T-cell (primary cell): ENCODE measurements around the gene KRT4. TPM values are rescaled to one million over a fixed set of nuclear protein-coding genes. Genes with fewer than 3 reads are reported as not detected.

ENCODE experiments used
- ATAC-seq, 4 experiments: fragments of 200-7000 bp in 3 of 4; fragments of 150-1000 bp in 1 of 4; cut with Tn5 transposase; replicated peaks in 1 of 4; 1 replicate in 3 of 4; 2 replicates in 1 of 4; pipeline ENCODE4 v1.10.0; 2021; ENCODE audit warnings: moderate library complexity in 3 of 4, mild to moderate bottlenecking in 2 of 4, moderate number of reproducible peaks in 1 of 4
- CTCF ChIA-PET, 2 donors: fragments of 300-600 bp; sonication (Branson Sonifier 250); formaldehyde crosslinking; loops; one replicate each; lab custom pipeline; 2022; ENCODE audit warnings: antibody characterized with exemption in 2 of 2; lab: Charles Lee
- POLR2A ChIA-PET, 2 donors: fragments of 300-600 bp; sonication (Branson Sonifier 250); formaldehyde crosslinking; loops; one replicate each; lab custom pipeline; 2022; ENCODE audit warnings: antibody characterized with exemption in 2 of 2; lab: Charles Lee
- DNase-seq, 35 experiments: peaks; one replicate each; pipeline versions ENCODE4 v3.0.0 to v3.0.0-alpha.2; 2013 to 2023
- H3K27ac ChIP-seq: one replicate; pipeline ENCODE4 v1.5.1; 2013; ENCODE audit warnings: low read length
- H3K27me3 ChIP-seq, 2 experiments: replicated peaks in 1 of 2; 1 replicate in 1 of 2; 2 replicates in 1 of 2; pipeline versions ENCODE4 v1.6.1 to v1.7.0; 2013; ENCODE audit warnings: low read length in 1 of 2, mixed read lengths in 1 of 2; ENCODE audit not compliant: control insufficient read depth in 2 of 2, insufficient read depth in 2 of 2; ENCODE audit errors: extremely low read depth in 1 of 2
- H3K36me3 ChIP-seq, 2 donors: 1 replicate in 1 of 2; 2 replicates in 1 of 2; pipeline versions ENCODE4 v1.6.1 to v1.7.0; 2013; ENCODE audit warnings: low read length in 1 of 2; ENCODE audit not compliant: control insufficient read depth in 2 of 2, insufficient read depth in 1 of 2; ENCODE audit errors: extremely low read depth in 1 of 2
- H3K4me1 ChIP-seq, 2 experiments: 1 replicate in 1 of 2; 2 replicates in 1 of 2; pipeline versions ENCODE4 v1.6.1 to v1.7.0; 2013; ENCODE audit warnings: low read length in 2 of 2, mixed read lengths in 1 of 2; ENCODE audit not compliant: insufficient read depth in 2 of 2, control insufficient read depth in 1 of 2; ENCODE audit errors: extremely low read depth in 1 of 2
- H3K4me3 ChIP-seq, 2 donors: 1 replicate in 1 of 2; 2 replicates in 1 of 2; pipeline versions ENCODE4 v1.5.1 to v1.7.0; 2013; ENCODE audit warnings: mild to moderate bottlenecking in 2 of 2, low read length in 1 of 2, moderate library complexity in 1 of 2; ENCODE audit not compliant: control insufficient read depth in 1 of 2; ENCODE audit errors: extremely low read depth in 1 of 2
- H3K9me3 ChIP-seq: 2 replicates; pipeline ENCODE4 v1.7.0; 2013
- H3K27ac Mint-ChIP-seq, 2 donors: one replicate each; pipeline ENCODE4 v1.8.0; 2020 to 2021; ENCODE audit warnings: mild to moderate bottlenecking in 2 of 2, mixed read lengths in 2 of 2
- H3K27me3 Mint-ChIP-seq, 2 donors: one replicate each; pipeline ENCODE4 v1.8.0; 2021 to 2022; ENCODE audit warnings: mixed read lengths in 2 of 2
- H3K36me3 Mint-ChIP-seq: one replicate; pipeline ENCODE4 v1.8.0; 2021; ENCODE audit warnings: mixed read lengths
- H3K4me1 Mint-ChIP-seq, 3 donors: one replicate each; pipeline ENCODE4 v1.8.0; 2020 to 2022; ENCODE audit warnings: mixed read lengths in 3 of 3, mild to moderate bottlenecking in 1 of 3
- H3K4me3 Mint-ChIP-seq, 3 donors: one replicate each; pipeline ENCODE4 v1.8.0; 2020 to 2022; ENCODE audit warnings: mild to moderate bottlenecking in 3 of 3, mixed read lengths in 3 of 3, moderate library complexity in 3 of 3
- H3K9me3 Mint-ChIP-seq, 3 donors: one replicate each; pipeline ENCODE4 v1.8.0; 2020 to 2022; ENCODE audit warnings: mixed read lengths in 3 of 3
- WGBS: methylation state at CpG from one replicate; pipeline ENCODE4 v1.1.5; 2013; ENCODE audit warnings: missing lambda C conversion rate; ENCODE audit not compliant: insufficient coverage; 5-methylcytosine and 5-hydroxymethylcytosine counted together
- total RNA-seq, 35 experiments: library from RNA in 6 of 35; stranded (reverse) in 6 of 35; fragments of 120-200 nt in 1 of 35; gene quantifications; one replicate each; pipeline versions ENCODE4 v1.2.1 to v1.2.4 and lab custom pipeline; 2013 to 2026

The KRT4 gene
- total RNA-seq, 5 donors from 2014 or later (not counting 1 experiment from before 2014, with no cell fraction given): not detected

DNA sequence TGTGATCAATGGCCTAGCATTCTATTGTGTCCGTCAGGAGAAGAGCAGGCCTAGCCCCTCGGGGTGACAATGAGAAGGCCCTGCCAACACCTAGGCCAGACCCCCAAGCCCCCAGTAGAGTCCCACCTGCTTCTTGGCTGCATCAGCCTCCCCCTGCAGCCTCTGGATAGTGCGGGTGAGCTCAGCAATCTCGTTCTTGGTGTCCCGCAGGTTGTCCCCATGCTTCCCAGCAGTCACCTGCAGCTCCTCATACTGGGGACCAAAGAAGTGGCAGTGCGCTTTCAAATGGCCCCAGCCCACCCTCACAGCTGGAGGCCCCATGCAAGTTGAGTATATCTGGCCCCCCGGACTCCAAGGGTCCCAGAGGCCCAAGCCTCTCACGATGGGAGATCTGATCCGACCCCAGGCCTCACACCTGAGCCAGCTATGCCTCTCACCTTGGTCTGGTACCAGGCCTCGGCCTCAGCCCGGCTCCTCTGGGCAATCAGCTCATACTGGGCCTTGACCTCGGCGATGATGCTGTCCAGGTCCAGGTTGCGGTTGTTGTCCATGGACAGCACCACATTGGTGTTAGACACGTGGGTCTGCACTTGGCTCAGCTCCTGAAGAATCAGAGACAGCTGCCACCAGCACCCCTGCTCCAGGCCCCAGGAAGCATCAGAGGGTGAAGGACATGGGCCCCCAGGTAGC, 10.0 kb upstream of the KRT4 start:
- DNase-seq (no peak), ATAC-seq (no peak)

DNA sequence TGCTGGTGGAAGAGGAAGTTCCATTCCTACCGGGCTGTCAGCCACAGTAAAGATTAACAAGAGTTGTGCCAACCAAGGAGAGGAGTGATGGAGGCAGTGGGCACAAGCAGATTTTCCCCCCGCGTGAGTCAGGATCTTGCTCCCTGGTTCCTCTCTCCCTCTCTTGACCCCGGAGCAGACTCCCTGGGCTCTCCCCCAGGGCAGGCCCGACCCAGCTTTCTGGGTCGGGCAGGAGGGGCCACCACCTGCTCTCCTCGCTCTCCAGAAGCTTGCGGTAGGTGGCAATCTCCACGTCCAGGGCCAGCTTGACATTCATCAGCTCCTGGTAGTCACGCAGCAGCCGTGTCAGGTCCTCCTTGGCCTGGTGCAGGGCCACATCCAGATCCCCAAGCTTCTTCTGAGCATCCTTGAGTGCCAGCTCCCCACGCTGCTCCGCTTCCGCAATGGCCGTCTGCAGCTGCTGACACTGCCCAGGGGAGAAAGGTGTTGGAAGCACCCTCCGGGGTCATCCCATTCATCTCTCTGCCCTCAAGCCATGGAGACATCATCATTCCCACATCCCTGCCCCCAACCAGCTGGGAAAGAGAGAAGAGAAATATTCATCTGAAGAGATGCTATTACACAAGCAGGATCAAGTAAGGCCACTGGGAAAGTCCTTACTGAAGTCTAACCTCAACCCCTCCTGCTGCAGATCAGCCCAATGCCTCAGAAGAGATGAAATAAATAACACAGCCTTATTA, 9.0 kb upstream of the KRT4 start:
- ChIA-PET CTCF (no interaction called here), POLR2A (no interaction called here)
- H3K27ac ChIP-seq: no peak overlapping the region
- no peak overlapping the region for H3K27ac Mint-ChIP-seq
- peaks cover 0 to 28% of the 10 kb centered on the region in 2 experiments for H3K27me3 ChIP-seq
- DNase-seq (no peak), ATAC-seq (no peak)
- H3K4me1 ChIP-seq: peaks cover 3 to 4% of the 10 kb centered on the region in 2 experiments
- H3K4me1 Mint-ChIP-seq: peaks cover 2 to 10% (median 4%) of the 10 kb centered on the region in 3 donors
- H3K9me3 ChIP-seq: no peaks in the 10 kb centered on the region
- no peaks in the 10 kb centered on the region for H3K36me3 Mint-ChIP-seq
- peaks cover 0 to 11% of the 10 kb centered on the region in 2 donors for H3K27me3 Mint-ChIP-seq
- H3K4me3 ChIP-seq: no peak overlapping the region
- no peaks in the 10 kb centered on the region for H3K9me3 Mint-ChIP-seq
- no peaks in the 10 kb centered on the region for H3K36me3 ChIP-seq
- 66% methylated on average over 10 of the region's 16 CpGs for WGBS
- H3K4me3 Mint-ChIP-seq: no peak overlapping the region

More for the DNA sequence above, 10.0 kb upstream of the KRT4 start:
- H3K4me1 ChIP-seq: peaks cover 0 to 2% of the 10 kb centered on the region in 2 experiments
- Mint-ChIP-seq H3K36me3 (no peaks in the 10 kb centered on the region), H3K9me3 (no peaks in the 10 kb centered on the region), H3K27ac (no peak overlapping the region), H3K4me1 (peaks cover 6 to 10% (median 7%) of the 10 kb centered on the region in 3 donors), H3K4me3 (no peak overlapping the region), H3K27me3 (peaks cover 0 to 5% of the 10 kb centered on the region in 2 donors)
- no peak overlapping the region for H3K27ac ChIP-seq
- H3K4me3 ChIP-seq: no peak overlapping the region
- WGBS: 87% methylated on average over 15 of the region's 15 CpGs
- ChIA-PET CTCF (no interaction called here), POLR2A (interaction anchor here in 1 of 2 donors (0.7 kb wide), 1 partner anchor 89 kb away, joined by 3 read pairs; no protein-coding TSS in a partner anchor)
- no peaks in the 10 kb centered on the region for H3K9me3 ChIP-seq
- H3K36me3 ChIP-seq: no peaks in the 10 kb centered on the region
- peaks cover 0 to 21% of the 10 kb centered on the region in 2 experiments for H3K27me3 ChIP-seq

- no peak overlapping the region for H3K4me3 Mint-ChIP-seq
- H3K27ac Mint-ChIP-seq: no peak overlapping the region
- CTCF ChIA-PET: no interaction called here
- no peak overlapping the region for H3K4me3 ChIP-seq
- peaks cover 0 to 27% of the 10 kb centered on the region in 2 experiments for H3K27me3 ChIP-seq
- no peaks in the 10 kb centered on the region for H3K36me3 ChIP-seq
- POLR2A ChIA-PET: no interaction called here
- no peak overlapping the region for H3K27ac ChIP-seq
- no peaks in the 10 kb centered on the region for H3K36me3 Mint-ChIP-seq
- no peaks in the 10 kb centered on the region for H3K9me3 Mint-ChIP-seq
- peaks cover 10 to 12% of the 10 kb centered on the region in 2 experiments for H3K4me1 ChIP-seq
- H3K27me3 Mint-ChIP-seq: peaks cover 0 to 15% of the 10 kb centered on the region in 2 donors
- peaks cover 10 to 14% (median 12%) of the 10 kb centered on the region in 3 donors for H3K4me1 Mint-ChIP-seq
- WGBS: 85% methylated on average over 8 of the region's 10 CpGs
- no peak for DNase-seq
- no peak for ATAC-seq
- H3K9me3 ChIP-seq: no peaks in the 10 kb centered on the region
These were observed 8.1 kb upstream of the KRT4 start for GRCh38 chr12:52821826-52822660.

GRCh38 chr12:52821071-52821730, 7.3 kb upstream of the KRT4 start:
- WGBS: 89% methylated on average over 3 of the region's 4 CpGs
- Histone ChIP-seq H3K9me3 (no peaks in the 10 kb centered on the region), H3K27ac (no peak overlapping the region), H3K27me3 (peaks cover 0 to 19% of the 10 kb centered on the region in 2 experiments), H3K36me3 (no peaks in the 10 kb centered on the region), H3K4me1 (peaks cover 10 to 14% of the 10 kb centered on the region in 2 experiments), H3K4me3 (no peak overlapping the region)
- H3K4me3 Mint-ChIP-seq: no peak overlapping the region
- peaks cover 10 to 14% (median 12%) of the 10 kb centered on the region in 3 donors for H3K4me1 Mint-ChIP-seq
- H3K36me3 Mint-ChIP-seq: no peaks in the 10 kb centered on the region
- CTCF ChIA-PET: no interaction called here
- peaks cover 0 to 15% of the 10 kb centered on the region in 2 donors for H3K27me3 Mint-ChIP-seq
- DNase-seq (no peak), ATAC-seq (no peak)
- H3K9me3 Mint-ChIP-seq: no peaks in the 10 kb centered on the region
- no peak overlapping the region for H3K27ac Mint-ChIP-seq
- POLR2A ChIA-PET: no interaction called here

DNA sequence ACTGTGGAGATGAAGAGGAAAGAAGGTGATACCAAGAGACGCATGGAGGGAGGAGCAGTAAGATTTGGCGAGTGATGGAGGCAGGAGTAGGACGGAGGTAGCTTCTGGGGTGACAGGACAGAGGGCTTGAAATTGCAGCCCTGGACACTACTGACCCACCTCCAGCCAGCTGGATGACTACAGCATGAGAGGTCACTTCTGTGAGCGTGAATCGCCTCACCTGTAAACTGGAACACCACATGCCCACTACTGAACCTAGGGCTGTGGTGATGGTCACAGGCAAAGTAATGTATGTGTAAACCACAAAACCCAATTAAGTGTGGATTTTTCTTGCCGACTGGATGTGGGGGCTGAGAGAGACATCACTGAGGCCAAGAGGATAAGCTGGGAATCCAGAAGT, 6.6 kb upstream of the KRT4 start:
- DNase-seq: no peak
- ChIA-PET POLR2A (no interaction called here), CTCF (no interaction called here)
- Mint-ChIP-seq H3K27me3 (peaks cover 0 to 15% of the 10 kb centered on the region in 2 donors), H3K4me1 (peaks cover 10 to 14% (median 12%) of the 10 kb centered on the region in 3 donors), H3K36me3 (no peaks in the 10 kb centered on the region), H3K27ac (no peak overlapping the region), H3K9me3 (no peaks in the 10 kb centered on the region), H3K4me3 (no peak overlapping the region)
- ATAC-seq: no peak
- no peak overlapping the region for H3K27ac ChIP-seq
- H3K9me3 ChIP-seq: no peaks in the 10 kb centered on the region
- H3K36me3 ChIP-seq: no peaks in the 10 kb centered on the region
- WGBS: no CpG with 5 or more reads among the region's 6 CpGs
- H3K4me3 ChIP-seq: no peak overlapping the region
- H3K4me1 ChIP-seq: peaks cover 10 to 14% of the 10 kb centered on the region in 2 experiments
- H3K27me3 ChIP-seq: peaks cover 0 to 19% of the 10 kb centered on the region in 2 experiments
